HFFc6 (cell line): ENCODE data around the gene SNX24. TPM values are rescaled to one million over a fixed set of nuclear protein-coding genes. Genes with fewer than 3 reads are reported as not detected.
"Not testable (repeated sequence)": the region's sequence is repeated elsewhere in the genome, so short reads cannot be mapped to it uniquely, and the experiment has no call there.

Source experiments
- DNase-seq: peaks from one replicate; pipeline ENCODE4 v3.0.0-alpha.2; 2018
- H3K27ac Mint-ChIP-seq: 2 replicates; pipeline ENCODE4 v1.8.0; 2020; ENCODE audit warnings: mild to moderate bottlenecking, mixed read lengths
- H3K27me3 Mint-ChIP-seq: 2 replicates; pipeline ENCODE4 v1.8.0; 2021; ENCODE audit warnings: mild to moderate bottlenecking, moderate library complexity, mixed read lengths; ENCODE audit not compliant: insufficient read depth
- H3K36me3 Mint-ChIP-seq: 2 replicates; pipeline ENCODE4 v1.8.0; 2021; ENCODE audit warnings: low read depth, mixed read lengths
- H3K4me1 Mint-ChIP-seq: 2 replicates; pipeline ENCODE4 v1.8.0; 2020; ENCODE audit warnings: low read depth, mixed read lengths
- H3K4me3 Mint-ChIP-seq: 2 replicates; pipeline ENCODE4 v1.8.0; 2020; ENCODE audit warnings: mild to moderate bottlenecking, moderate library complexity, mixed read lengths
- H3K9me3 Mint-ChIP-seq: 2 replicates; pipeline ENCODE4 v1.8.0; 2020; ENCODE audit warnings: mild to moderate bottlenecking, mixed read lengths
- CTCF ChIP-seq: fragments of 200-600 bp; sonication (generic); IDR thresholded peaks from 2 replicates; pipeline ENCODE4 v1.5.0; 2021; ENCODE audit warnings: antibody characterized with exemption, mild to moderate bottlenecking
- total RNA-seq, 6 experiments: library from RNA; stranded (reverse); fragmentation: NEBNext Ultra II Directional; extraction: Animal tissue kit (Norgen Biotek cat#: 25700); gene quantifications; 2 replicates in 1 of 6; 3 replicates in 5 of 6; pipeline ENCODE4 v1.2.3, GENCODE V29; 2021

The SNX24 gene
- total RNA-seq, 6 experiments from 2014 or later: 19.7 to 24.1 (median 21.9) TPM

GRCh38 chr5:122967625-122968024 lies 122.2 kb downstream of the SNX24 start:
- Mint-ChIP-seq H3K27me3 (no peaks in the 10 kb centered on the region; the same call in 1 of the 2 replicates), H3K36me3 (peaks cover 12% of the 10 kb centered on the region; the same call in 1 of the 2 replicates), H3K9me3 (no peaks in the 10 kb centered on the region), H3K4me3 (no peak overlapping the region), H3K27ac (no peak overlapping the region), H3K4me1 (peaks cover 13% of the 10 kb centered on the region)
- TF ChIP-seq CTCF: no peak
- DNase-seq: no peak

- Mint-ChIP-seq H3K4me1 (peaks cover 17% of the 10 kb centered on the region), H3K36me3 (peaks cover 12% of the 10 kb centered on the region; the same call in 1 of the 2 replicates)
- H3K9me3 Mint-ChIP-seq, DNase-seq, H3K27ac Mint-ChIP-seq, H3K27me3 Mint-ChIP-seq, H3K4me3 Mint-ChIP-seq: not testable (repeated sequence)
These were observed 122.6 kb downstream of the SNX24 start for GRCh38 chr5:122968056-122968455.

- Mint-ChIP-seq H3K36me3 (peaks cover 12% of the 10 kb centered on the region), H3K9me3 (no peaks in the 10 kb centered on the region), H3K27ac (no peak overlapping the region), H3K27me3 (no peaks in the 10 kb centered on the region; the same call in 1 of the 2 replicates), H3K4me1 (peaks cover 20% of the 10 kb centered on the region), H3K4me3 (no peak overlapping the region)
- no peak for DNase-seq
- no peak for TF ChIP-seq CTCF
These were observed 125.9 kb downstream of the SNX24 start for GRCh38 chr5:122971333-122971732.

GRCh38 chr5:122972877-122973276 lies 127.5 kb downstream of the SNX24 start:
- TF ChIP-seq CTCF: no peak

GRCh38 chr5:122973759-122974158 lies 128.3 kb downstream of the SNX24 start:
- Mint-ChIP-seq H3K36me3 (peaks cover 12% of the 10 kb centered on the region), H3K4me1 (peaks cover 12% of the 10 kb centered on the region)
- not testable (repeated sequence) for DNase-seq, H3K27ac Mint-ChIP-seq, H3K4me3 Mint-ChIP-seq, H3K9me3 Mint-ChIP-seq, H3K27me3 Mint-ChIP-seq

More at GRCh38 chr5:122972877-122973276, 127.5 kb downstream of the SNX24 start:
- H3K4me1 Mint-ChIP-seq: peaks cover 12% of the 10 kb centered on the region
- peaks cover 12% of the 10 kb centered on the region for H3K36me3 Mint-ChIP-seq
- no peak overlapping the region for H3K4me3 Mint-ChIP-seq
- H3K27ac Mint-ChIP-seq: peak overlapping the region; percentile 47
- no peaks in the 10 kb centered on the region; the same call in 1 of the 2 replicates for H3K27me3 Mint-ChIP-seq
- peak; percentile 70 for DNase-seq
- H3K9me3 Mint-ChIP-seq: no peaks in the 10 kb centered on the region

GRCh38 chr5:122974251-122974650 lies 128.8 kb downstream of the SNX24 start:
- not testable (repeated sequence) for DNase-seq, H3K27ac Mint-ChIP-seq, H3K4me3 Mint-ChIP-seq, H3K27me3 Mint-ChIP-seq, H3K9me3 Mint-ChIP-seq
- H3K36me3 Mint-ChIP-seq: peaks cover 12% of the 10 kb centered on the region
- H3K4me1 Mint-ChIP-seq: peaks cover 12% of the 10 kb centered on the region

- Mint-ChIP-seq H3K4me3 (no peak overlapping the region), H3K9me3 (no peaks in the 10 kb centered on the region), H3K4me1 (peaks cover 17% of the 10 kb centered on the region), H3K27ac (no peak overlapping the region), H3K27me3 (no peaks in the 10 kb centered on the region), H3K36me3 (no peaks in the 10 kb centered on the region; the same call in 1 of the 2 replicates)
- no peak for DNase-seq
- TF ChIP-seq CTCF: no peak
These were observed 131.9 kb downstream of the SNX24 start for GRCh38 chr5:122977319-122977718.
